Frontal cortex (tissue), 4 donors: ENCODE data around the gene UNC119B. TPM values are rescaled to one million over a fixed set of nuclear protein-coding genes. Genes with fewer than 3 reads are reported as not detected.
A peak's percentile ranks its signal among the peaks of the same experiment; 100 is the strongest.
"Not testable (repeated sequence)": the region's sequence is repeated elsewhere in the genome, so short reads cannot be mapped to it uniquely, and the experiment has no call there.

ENCODE experiments used
- DNase-seq, 2 donors: peaks; one replicate each; pipeline ENCODE4 v3.0.0; 2012; ENCODE audit warnings: low spot score in 2 of 2
- FAIRE-seq: peaks from 2 replicates; lab custom pipeline; 2012; peaks lifted over from hg19 to GRCh38; lab: Jason Lieb, UNC
- total RNA-seq: library from RNA; depleted of rRNA; stranded (reverse); fragments of >200 nt; gene quantifications from one replicate; pipeline ENCODE4 v1.2.3, GENCODE V29; 2014
- donor health status: control.
- donor health status: control.
- donor health status: control.

The UNC119B gene
- 11.0 TPM for total RNA-seq

GRCh38 chr12:120710031-120710804 lies at the start of gene UNC119B:
TSS of gene UNC119B (plus strand) at chr12:120710458. CDS start at chr12:120710475, 17 bp downstream.
- peak; percentile 86 to 90 for DNase-seq
- no peak for FAIRE-seq

DNA sequence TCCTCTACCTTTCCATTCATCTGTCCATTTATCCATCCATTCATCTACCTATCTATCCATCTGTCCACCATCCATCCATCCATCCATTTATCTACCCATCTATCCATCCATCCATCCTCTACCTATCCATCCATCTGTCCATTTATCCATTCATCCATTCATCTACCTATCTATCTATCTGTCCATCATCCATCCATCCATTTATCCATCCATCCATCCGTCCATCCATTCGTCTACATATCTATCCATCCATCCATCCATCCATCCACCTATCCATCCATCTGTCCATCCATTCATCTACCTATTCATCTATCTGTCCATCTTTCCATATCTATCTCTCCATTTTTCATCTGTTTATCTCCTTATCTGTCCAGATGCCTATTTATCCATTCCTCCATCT lies 48.8 kb upstream of the UNC119B start:
- FAIRE-seq = no peak

GRCh38 chr12:120662879-120663278 lies 47.4 kb upstream of the UNC119B start:
- FAIRE-seq (no peak), DNase-seq (no peak)

More for the DNA sequence above, 48.8 kb upstream of the UNC119B start:
- no peak for DNase-seq

DNA sequence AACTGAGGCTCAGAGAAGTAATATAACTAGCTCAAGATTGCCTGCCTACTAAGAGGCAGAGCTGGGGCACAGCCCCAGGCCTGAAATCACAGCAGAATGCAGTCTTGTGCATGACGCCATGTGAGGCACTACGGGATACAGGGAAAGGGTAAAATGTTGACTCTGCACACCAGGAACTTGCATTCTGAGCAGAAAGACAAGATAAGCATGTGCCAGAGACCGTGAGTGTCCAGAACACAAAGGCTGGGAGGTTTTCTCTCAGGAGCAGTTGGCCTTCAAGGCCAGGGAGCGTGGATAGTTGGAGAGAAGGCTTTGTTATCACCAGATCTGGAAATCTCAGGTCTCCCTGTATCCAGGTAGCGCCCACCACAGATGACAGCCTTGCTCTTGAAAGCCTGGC lies 46.5 kb upstream of the UNC119B start:
- DNase-seq (no peak), FAIRE-seq (no peak)

DNA sequence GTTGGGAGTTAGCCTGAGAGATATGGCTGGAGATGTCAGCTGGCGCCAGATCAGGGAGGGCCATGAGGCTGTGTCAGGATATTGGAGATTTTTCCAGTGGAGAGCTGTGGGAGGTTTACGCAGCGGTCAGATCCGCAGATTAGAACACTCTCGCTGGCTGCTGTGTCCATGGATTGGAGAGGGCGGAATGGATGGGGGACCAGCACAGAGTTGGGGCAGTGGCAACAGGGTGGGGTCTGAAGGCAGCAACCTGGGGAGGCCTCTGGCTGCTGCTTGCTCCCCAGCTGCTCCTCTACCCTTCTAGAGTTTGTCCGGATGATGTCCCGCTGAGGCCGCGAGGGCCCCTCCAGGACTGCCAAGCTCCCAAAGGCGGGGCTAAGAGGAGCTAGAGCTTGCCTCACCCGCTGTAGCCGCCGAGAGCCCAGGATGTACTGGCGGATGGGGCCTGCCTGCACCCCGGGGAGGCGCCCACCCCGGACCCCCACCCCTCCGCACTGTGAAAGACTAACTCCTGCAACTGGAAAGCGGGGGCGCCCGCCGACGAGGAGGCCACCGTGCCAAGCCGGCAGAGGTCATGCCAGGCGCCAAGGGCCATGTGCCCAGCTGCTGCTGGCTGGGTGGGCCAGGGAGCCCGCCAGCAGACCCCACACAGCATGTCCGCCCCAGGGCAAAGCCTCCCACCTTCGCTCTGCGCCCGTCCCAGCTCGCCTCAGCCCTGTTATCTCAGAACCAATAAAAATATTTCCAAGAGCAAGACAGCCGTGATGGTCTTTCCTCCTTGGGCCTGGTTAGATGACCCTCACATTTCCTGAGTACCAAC lies 43.5 kb upstream of the UNC119B start:
- DNase-seq = no peak
- no peak for FAIRE-seq

- DNase-seq = no peak
- no peak for FAIRE-seq
Measured at GRCh38 chr12:120668091-120668867, 42.0 kb upstream of the UNC119B start.

GRCh38 chr12:120668868-120669840 lies 41.1 kb upstream of the UNC119B start:
- DNase-seq (no peak), FAIRE-seq (no peak)

GRCh38 chr12:120670237-120670636 lies 40.0 kb upstream of the UNC119B start:
- DNase-seq, FAIRE-seq: not testable (repeated sequence)

DNA sequence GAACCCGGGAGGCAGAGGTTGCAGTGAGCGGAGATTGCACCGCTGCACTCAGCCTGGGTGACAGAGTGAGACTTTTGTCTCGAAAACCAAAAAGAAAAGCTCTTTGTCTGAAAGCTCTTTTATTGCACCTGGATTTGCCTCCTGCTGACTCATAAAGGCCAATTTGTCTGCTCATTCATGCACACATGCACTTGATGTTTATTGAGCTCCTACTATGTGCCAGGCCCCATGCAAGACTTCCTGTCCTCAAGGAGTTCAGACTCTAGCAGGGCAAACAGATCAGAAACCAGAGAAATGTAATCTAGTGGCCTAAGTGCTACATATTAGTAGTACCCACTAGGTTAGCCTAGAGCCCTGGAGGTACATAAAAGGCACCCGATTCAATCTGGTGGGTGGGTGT lies 39.6 kb upstream of the UNC119B start:
- FAIRE-seq (no peak), DNase-seq (no peak)

- DNase-seq (no peak), FAIRE-seq (no peak)
Measured at GRCh38 chr12:120674097-120674636, 36.1 kb upstream of the UNC119B start.

GRCh38 chr12:120677765-120678473 lies 32.3 kb upstream of the UNC119B start:
- DNase-seq = no peak
- no peak for FAIRE-seq

DNA sequence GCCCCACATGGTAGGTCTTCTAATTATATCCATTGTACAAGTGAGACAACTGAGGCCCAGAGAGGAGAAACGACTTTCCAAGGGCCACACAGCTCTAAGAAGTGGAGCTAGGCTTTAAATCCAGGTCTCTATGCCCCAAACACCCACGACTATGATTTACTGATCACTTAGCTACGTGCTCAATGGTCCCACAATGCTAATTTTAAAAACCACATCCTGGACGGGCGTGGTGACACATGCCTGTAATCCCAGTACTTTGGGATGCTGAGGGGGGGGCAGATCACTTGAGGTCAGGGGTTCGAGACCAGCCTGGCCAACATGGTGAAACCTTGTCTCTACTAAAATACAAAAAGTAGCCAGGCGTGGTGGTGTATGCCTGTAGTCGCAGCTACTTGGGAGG lies 31.7 kb upstream of the UNC119B start:
- FAIRE-seq = no peak
- DNase-seq = no peak

DNA sequence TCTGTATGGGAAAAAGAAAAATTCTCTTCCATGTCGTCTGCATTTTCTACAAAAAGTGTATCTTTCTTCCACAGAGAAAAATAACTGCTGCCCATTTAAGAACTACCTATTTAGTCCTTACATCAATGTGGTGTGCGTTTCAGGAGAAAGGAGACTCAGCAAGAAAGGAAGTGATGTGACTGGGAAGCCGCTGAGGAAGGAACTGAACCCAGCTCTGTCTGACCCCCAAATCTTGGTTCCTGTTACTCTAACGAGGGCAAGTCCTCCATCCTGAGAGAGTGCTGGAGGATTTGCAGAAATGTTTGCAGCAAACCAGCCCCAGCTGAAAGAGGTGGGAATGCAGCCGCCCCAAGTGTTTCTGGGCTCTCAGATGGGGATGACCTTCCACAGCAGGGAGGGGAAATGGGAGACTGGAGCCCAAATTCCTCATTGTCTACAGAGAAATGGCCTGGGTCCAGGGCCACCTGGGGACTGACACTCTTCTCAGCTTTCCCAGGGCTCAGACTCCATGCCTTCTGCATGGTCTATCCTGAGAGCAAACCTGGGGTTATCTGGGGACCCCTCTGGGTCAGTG lies 30.0 kb upstream of the UNC119B start:
- no peak for FAIRE-seq

GRCh38 chr12:120684523-120684932 lies 25.7 kb upstream of the UNC119B start:
- DNase-seq (no peak), FAIRE-seq (no peak)

More for the DNA sequence above, 30.0 kb upstream of the UNC119B start:
- DNase-seq = no peak

- FAIRE-seq = no peak
Measured at GRCh38 chr12:120685522-120685921, 24.7 kb upstream of the UNC119B start.

DNA sequence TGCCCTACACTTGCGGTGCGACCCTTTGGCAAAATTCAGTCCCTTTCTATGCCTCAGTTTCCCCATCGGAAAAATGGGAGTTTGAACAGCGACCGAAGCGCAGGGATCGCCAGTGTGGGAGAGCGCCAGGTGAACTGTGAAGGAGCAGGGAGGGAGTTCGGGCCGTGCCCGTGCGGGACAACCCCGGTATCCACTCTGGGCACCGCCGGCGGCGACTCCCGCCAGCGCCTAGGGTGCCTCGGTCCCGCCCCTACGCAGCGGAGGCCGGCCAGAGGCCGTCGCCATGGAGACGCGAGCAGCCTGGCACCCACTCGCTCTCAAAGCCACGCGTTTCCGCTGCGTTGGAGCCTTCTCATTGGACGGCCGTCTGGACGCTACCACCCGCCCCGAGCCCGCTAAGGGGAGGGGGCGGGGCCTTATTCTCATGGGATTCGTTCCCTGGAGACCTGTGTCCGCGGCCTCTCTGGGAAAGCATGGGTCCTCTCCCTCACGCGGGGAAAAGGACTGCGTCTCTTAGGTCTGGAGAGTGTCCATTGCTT lies 24.0 kb upstream of the UNC119B start:
- DNase-seq = peak; percentile 90
- FAIRE-seq = no peak

More at GRCh38 chr12:120685522-120685921, 24.7 kb upstream of the UNC119B start:
- no peak for DNase-seq
